H1 (cell line): Measurements from ENCODE around the gene TMEM114. TPM values are rescaled to one million over a fixed set of nuclear protein-coding genes. Genes with fewer than 3 reads are reported as not detected.

Source experiments
- BRCA1 ChIP-seq: IDR thresholded peaks from 2 replicates; pipeline ENCODE4 v1.6.1; 2012; ENCODE audit warnings: low read depth, low read length, improper control_type of control experiment
- CHD1 ChIP-seq: IDR thresholded peaks from 2 replicates; pipeline ENCODE4 v1.6.1; 2012; ENCODE audit warnings: low read depth, low read length, improper control_type of control experiment
- CHD7 ChIP-seq: fragments of 300-600 bp; sonication (generic); IDR thresholded peaks from 2 replicates; pipeline ENCODE4 v1.7.1; 2012; ENCODE audit warnings: low read length, moderate library complexity, mild to moderate bottlenecking, inconsistent platforms; ENCODE audit not compliant: insufficient replicate concordance
- CREB1 ChIP-seq: IDR thresholded peaks from 2 replicates; pipeline ENCODE4 v1.6.1; 2012; ENCODE audit warnings: inconsistent platforms
- E2F6 ChIP-seq: IDR thresholded peaks from 2 replicates; pipeline ENCODE4 v1.6.1; 2012; ENCODE audit warnings: inconsistent platforms
- GTF2F1 ChIP-seq: IDR thresholded peaks from 2 replicates; pipeline ENCODE4 v1.6.1; 2012; ENCODE audit warnings: low read depth, low read length, improper control_type of control experiment, borderline replicate concordance
- HDAC2 ChIP-seq, 2 experiments: fragments of 300-600 bp in 1 of 2; sonication (generic) in 1 of 2; IDR thresholded peaks; 2 replicates each; pipeline ENCODE4 v1.6.1; 2011 to 2012; ENCODE audit warnings: low read depth in 2 of 2, low read length in 2 of 2, mild to moderate bottlenecking in 2 of 2, moderate library complexity in 2 of 2, borderline replicate concordance in 1 of 2, inconsistent platforms in 1 of 2
- JUND ChIP-seq: IDR thresholded peaks from 2 replicates; pipeline ENCODE4 v1.6.1; 2011; ENCODE audit warnings: mild to moderate bottlenecking, improper control_type of control experiment, low read length
- SAP30 ChIP-seq: fragments of 300-600 bp; sonication (generic); IDR thresholded peaks from 2 replicates; pipeline ENCODE4 v1.7.1; 2012; ENCODE audit warnings: low read length, moderate library complexity, mild to moderate bottlenecking, inconsistent platforms; ENCODE audit not compliant: insufficient read depth, insufficient replicate concordance
- SP4 ChIP-seq: IDR thresholded peaks from 2 replicates; pipeline ENCODE4 v1.6.1; 2012; ENCODE audit warnings: low read length, inconsistent platforms
- SUZ12 ChIP-seq: fragments of 200-600 bp; sonication (generic); IDR thresholded peaks from 2 replicates; pipeline ENCODE4 v1.6.1; 2012; ENCODE audit warnings: mild to moderate bottlenecking, inconsistent platforms, low read length, moderate library complexity, mixed read lengths
- TAF1 ChIP-seq: IDR thresholded peaks from 2 replicates; pipeline ENCODE4 v1.6.1; 2011; ENCODE audit warnings: mild to moderate bottlenecking, low read depth, low read length
- polyA plus RNA-seq, 7 experiments: library from polyadenylated mRNA; depleted of rRNA in 3 of 7; stranded (reverse) in 5 of 7; unstranded in 2 of 7; fragments of >200 nt in 5 of 7; fragments of 200-250 nt in 2 of 7; gene quantifications; 1 replicate in 5 of 7; 2 replicates in 1 of 7; 4 replicates in 1 of 7; pipeline versions ENCODE4 v1.2.1 to v1.2.3, GENCODE V29; 2011 to 2013; ENCODE audit warnings: missing spikeins in 2 of 7, mixed read lengths in 2 of 7
- total RNA-seq: library from RNA; stranded (reverse); fragmentation: NEBNext Ultra II Directional; extraction: Animal tissue kit (Norgen Biotek cat#: 25700); gene quantifications from 2 replicates; pipeline ENCODE4 v1.2.1, GENCODE V29; 2021

The TMEM114 gene
- total and polyA plus RNA-seq, 2 of the 8 experiments (the other 6 are each of a cell fraction or from before 2014, with no cell fraction given), result 1.6 to 2.9 TPM

GRCh38 chr16:8590811-8591210 is 500 bp upstream of the TMEM114 start (continued):
- TF ChIP-seq CHD7 (no peak), CHD1 (no peak), TAF1 (no peak), CREB1 (no peak), SP4 (no peak), HDAC2 (IDR thresholded peaks at IDR 0.05; ENCODE audit: borderline replicate concordance in 1 of 2, low read depth in 2 of 2, low read length in 2 of 2) (no peak), BRCA1 (no peak), SUZ12 (no peak), JUND (no peak), E2F6 (no peak), GTF2F1 (no peak), SAP30 (no peak)
- TF ChIP-seq, all 59 proteins: peak for 0
